CD4-positive, alpha-beta T cell treated with Interferon alpha-2 for 1 hour (primary cell): ENCODE data around the gene FOXL2.

Source experiments
- DNase-seq, 2 donors: peaks; one replicate each; pipeline ENCODE4 v3.0.0-alpha.2; 2020 to 2022

The FOXL2 gene

DNA sequence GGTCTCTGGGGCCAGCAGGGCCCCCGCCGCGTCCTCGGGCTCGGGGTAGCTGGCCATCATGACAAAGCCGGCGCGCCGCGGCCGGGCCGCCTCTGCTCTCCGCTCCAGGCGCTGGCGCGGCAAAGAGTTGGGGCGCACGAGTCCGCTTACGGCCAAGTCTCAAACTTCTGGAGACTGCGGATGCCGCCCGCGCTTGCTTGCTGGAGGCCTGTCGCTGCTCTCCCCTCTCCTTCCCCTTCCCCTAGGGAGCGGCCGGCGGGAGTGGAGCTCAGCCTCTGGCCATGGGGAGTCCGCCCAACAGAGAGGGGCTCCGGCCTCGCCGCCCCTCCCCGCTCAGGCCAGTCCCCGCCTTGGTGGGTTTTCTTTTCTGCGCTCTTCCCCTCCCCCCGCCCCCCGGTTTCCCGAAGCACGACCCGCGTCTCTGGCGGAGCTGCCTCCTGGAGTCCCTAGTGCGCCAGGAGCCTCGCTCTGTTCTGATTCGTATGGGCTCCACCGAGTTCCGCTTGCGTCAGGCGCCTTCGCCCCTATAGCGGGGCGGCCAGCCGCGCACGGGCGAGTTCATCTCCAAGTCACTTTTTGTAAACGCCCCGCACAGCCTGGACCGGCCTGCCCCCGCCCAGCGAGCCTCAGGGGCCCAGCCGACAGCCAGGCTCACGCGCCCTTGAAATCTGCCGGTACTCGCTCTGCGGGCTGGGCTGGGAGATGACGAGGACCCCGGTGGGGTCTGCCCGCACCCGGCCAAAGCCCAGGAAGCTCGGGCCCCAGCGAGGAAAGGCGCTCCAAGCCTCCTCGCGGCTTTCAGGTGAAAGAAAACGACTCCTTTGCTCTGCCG lies at the start of gene FOXL2, which contains the start of gene FOXL2NB:
TSS of gene FOXL2 (minus strand) at position 475 of the 832 bp plus-strand sequence. CDS start at position 60, 415 bp downstream.
TSS of gene FOXL2NB (plus strand) at position 555 of the 832 bp plus-strand sequence. CDS start at position 703, 148 bp downstream.
- no peak for DNase-seq

DNA sequence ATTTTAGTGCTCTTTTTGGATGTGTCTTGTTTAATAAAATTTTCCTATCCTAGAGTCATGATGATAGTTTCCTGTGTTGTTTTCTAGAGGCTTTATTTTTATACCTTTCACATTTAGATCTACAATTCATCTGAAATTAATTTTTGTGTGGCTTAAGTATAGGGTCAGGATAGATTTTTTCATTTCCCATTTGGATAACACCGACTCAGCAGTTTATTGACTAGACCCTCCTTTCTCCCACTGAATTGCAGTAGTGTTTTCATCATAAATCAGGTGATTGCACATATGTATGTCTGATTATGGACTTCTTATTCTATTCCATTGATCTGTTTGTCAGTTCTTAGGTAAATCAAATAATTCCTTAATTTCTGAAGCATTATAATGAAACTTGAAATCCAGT lies 48.8 kb upstream of the FOXL2 start:
- DNase-seq = no peak

DNA sequence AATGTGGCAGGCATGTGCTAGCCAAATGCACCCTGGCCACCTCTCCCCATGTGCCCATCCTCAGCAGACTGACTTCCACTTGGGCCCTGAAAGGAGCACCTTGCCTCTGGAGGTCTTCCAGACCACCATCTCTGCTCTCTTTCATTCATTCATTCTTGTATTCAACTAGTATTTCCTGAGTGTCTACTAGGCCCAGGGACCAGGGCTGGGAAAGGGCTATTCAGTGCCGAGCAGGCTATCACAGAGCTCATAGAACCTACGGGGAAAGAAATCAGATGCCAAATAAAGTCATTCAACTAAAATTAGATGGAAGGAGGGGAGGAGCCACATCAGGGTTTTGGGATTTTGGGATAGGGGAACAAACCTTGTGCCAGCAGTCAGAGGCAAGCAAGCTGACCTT lies 40.2 kb upstream of the FOXL2 start:
- DNase-seq = no peak

DNA sequence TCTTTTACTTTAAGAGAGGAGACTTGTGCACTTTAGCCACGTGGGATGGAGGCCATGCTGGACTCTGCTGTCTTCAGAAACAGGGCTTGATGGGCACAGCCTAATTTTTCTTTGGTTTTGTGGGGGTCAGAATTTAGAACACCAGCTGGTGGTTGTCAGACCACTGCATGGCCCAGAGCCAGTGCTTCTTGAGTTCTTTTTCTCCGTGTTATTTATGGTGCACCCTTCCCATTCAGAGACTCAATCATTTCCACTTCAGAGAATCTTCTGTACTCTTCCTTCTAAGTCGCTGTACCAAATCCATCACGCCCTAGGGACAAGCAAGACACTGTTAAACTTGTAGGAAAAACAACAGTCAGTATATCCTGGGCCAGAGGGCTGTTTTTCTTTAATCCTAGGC lies 39.0 kb upstream of the FOXL2 start:
- no peak for DNase-seq

DNA sequence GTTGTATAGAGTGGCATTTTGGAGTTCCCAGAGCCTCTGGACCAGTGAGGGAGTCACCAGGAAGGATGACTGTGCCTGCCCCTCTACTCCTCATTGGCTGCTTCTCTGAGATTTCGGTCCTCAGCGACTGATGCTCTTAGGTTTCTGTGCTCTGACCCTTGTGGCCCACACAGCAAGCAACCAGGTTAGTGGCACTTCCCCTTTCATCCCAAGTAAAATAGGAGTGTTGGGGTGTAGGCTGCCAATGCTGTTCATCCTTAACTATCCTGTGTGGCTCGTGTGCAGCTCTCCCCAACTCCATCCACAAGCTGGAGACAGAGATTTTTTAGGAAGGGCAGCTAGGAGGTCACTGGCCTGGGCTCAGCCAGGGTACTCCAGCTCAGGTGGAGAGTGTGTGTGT lies 37.9 kb upstream of the FOXL2 start:
- no peak for DNase-seq

DNA sequence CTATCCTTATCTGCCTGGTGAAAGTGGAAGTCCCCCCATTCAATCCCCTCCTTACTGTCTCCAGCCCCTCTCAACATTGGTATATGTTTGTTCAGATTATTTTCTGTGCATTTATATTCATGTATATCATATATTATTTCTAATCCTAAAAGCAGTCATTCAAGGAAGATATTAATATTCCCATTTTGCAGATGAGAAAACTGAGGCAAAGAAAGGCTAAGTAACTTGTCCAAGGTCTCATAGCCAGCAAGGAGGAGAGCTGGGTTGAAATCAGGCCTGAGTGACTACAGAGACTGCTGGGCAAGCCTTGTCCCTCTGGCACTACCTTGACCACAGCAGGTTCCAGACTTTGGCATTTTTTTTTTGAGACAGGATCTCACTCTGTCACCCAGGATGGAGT lies 29.1 kb upstream of the FOXL2 start:
- no peak for DNase-seq

DNA sequence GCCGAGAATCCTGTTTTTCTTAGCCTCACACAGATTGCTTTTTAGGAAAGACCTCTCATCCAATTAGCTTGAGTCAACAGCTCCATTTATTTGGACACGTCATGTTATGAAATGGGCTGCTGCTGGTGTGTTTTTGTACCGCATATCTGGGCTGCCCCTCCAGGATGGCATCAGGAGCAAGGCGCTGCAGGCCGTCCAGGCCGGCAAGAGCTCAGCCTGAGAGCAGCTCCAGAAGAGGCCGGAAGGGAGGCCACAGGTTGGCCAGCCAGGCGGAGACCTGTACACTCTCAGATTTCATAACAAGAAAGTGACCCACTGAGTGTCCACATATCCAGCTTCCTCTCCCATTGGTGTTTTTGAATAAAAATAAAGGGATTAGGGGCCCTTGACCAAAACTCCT lies 28.4 kb upstream of the FOXL2 start:
- no peak for DNase-seq

DNA sequence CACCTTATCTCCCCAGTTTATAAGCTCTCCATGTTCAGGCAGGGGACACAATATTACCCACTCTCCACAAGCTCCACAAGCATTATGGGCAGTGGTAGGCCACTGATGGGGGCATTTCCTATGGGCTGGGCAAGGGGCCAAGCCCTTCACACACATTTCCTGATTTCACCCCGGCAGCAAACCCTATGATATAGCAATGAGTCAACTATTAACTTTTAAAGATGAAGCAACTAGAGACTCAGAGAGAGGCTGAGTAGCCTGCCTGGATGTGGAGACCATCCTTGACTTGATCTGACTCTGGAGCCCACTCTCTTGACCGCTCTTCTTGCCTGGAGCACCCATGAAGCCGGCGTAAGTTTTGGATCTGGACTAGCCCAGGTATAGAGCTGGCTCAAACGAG lies 27.5 kb upstream of the FOXL2 start:
- DNase-seq = no peak

DNA sequence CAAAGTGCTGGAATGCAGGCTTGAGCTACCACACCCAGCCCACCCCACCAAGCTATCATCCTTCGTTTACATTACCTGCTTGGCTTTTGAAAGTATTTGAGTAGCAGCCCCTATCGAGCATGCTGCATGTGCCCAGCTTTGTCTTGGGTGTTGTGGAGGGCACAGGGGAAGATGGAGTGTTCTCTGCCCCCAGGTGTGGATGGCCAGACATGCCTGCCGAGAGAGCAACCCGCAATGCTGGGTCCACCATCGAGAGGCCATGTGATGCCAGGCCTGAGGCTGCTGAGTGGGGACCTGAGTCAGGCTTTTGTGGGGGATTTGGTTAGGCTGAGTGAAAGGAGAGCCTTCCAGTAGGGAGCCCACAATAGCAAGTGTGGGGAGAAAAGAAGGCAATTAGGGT lies 26.0 kb upstream of the FOXL2 start:
- DNase-seq = no peak

DNA sequence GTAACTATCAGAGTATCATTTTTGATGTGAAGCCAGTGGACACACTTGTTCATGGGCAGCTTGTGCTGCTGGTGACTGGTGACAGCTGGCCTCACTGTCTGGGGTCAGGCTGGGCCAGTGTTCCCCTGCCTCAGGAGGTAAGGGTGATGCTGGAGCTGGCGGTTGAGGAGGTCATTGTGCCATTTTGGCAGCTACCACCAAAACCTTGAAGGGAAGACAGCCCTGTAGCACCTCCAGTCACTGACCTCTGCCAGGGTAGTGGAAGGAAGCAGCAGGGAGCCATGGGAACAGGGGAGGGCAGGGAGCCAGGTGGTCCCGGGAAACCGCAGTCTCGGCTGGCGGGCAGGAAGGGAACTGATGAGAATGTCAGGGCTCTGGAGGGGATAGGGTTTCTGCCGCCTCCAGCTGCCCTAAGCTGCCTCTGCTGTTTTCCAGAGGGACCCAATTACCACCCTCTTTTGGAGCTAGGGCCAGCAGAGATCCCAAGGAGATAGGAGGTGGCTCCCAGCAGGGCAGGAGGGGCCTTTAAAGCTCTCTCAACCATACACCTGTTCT lies 24.9 kb upstream of the FOXL2 start:
- DNase-seq = no peak

DNA sequence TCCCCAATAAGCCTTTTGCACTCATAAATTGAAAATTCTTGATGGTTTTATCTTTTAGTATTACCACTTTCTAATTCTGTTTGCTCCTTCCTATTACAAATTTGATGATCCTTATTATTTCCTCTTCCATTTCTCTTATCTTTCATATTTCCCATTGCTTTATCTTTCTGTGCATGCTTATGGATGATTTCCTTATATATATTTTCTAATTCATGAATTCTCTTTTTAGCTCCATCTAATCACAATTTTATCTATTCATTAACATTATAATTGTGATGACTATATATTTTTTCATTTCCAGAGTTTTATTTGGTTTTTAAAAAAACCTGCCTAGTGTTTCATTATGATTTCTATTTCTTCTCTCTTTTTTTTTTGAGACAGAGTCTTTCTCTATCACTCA lies 18.0 kb upstream of the FOXL2 start:
- DNase-seq = no peak

DNA sequence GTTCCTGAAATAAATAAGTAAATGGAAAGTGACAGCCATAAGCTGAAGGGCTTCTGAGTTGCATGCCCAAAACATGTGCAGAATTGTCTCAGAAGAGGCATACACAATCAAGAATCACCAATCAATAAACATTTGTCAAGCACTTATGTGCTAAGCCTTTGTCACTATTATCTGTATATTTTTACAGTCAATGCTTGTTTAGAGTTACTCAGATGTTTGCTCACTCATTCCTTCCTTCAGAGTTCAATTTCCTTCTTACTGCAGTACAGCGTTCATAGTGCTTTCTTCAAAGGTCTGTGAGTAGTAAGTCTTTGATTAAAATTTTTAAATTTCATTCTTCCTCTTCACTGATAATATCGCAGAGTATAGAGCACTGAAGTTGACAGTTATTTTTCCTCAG lies 17.3 kb upstream of the FOXL2 start:
- no peak for DNase-seq

DNA sequence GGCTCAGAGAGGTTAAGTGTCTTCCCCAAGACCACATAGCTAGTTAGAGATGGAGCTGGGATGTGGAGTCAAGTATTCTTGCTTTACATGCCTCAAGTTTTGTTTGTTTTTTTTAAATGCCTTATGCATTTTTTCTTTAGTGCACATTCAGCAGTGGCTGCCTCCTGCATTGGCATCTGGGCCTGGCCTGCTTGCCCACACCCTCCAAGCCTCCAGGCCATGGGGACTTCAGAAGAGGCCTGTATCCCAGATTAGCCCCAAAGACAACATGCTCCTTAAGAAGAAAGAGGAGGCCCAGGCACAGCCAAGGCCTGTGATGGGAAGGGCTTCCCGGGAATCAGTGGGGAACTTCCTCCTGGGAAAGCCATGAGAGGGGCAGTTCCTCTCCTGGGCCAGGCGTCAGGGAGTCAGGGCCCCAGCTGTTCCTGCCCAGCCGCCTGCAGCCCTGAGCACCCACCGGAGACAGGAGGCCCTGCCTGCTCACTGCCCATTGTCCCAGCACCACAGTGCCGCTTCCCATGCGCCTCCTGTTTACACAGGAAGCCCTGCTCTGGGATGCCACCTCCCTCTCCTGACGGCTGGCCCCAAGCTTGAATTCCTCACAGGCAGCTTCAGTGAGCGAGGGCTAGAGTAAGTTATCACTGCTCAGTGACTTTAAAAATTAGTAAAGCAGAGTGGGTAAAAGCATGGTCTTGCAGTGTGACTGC lies 16.1 kb upstream of the FOXL2 start:
- DNase-seq = no peak

DNA sequence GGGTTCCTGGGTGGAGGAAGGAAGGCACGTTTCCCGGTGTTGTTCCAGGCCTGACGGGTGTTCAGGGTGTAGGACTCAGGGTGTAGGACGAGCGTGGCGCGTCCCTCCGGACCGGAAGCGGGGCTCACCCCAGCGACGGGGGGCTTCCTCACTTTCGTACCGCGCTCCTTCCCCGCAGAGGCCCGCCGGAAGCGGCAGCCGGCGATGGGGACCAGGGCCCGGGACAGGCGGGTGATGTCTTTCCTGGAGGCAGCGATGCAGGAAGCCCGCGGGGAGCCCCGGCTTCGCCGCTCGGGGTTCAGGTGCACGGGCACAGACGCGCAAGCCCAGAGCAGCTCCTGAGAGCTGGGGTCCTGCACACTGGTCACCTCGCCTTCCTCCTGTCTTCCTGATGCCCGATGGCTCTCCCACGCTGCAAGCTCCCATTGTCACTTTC lies 13.5 kb upstream of the FOXL2 start:
- DNase-seq = no peak

DNA sequence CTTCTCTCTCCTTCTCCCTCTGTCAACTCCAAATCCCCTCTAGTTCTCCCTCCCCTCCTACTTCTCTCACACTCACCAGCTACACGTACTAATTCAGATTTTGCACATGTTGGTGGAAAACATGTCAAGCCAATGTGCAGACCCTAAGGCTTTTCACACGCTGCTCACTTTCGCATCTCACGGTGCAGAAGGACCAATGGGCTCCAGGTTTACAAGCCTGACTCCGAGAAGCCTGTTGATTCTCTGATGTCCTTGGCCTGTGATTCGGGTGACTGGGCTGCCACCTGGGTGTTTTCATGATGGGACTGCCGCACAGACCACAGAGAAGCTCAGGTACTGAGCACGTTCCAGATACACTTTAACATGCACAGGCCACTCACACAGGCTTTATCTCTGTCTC lies 3.8 kb upstream of the FOXL2 start:
- no peak for DNase-seq

DNA sequence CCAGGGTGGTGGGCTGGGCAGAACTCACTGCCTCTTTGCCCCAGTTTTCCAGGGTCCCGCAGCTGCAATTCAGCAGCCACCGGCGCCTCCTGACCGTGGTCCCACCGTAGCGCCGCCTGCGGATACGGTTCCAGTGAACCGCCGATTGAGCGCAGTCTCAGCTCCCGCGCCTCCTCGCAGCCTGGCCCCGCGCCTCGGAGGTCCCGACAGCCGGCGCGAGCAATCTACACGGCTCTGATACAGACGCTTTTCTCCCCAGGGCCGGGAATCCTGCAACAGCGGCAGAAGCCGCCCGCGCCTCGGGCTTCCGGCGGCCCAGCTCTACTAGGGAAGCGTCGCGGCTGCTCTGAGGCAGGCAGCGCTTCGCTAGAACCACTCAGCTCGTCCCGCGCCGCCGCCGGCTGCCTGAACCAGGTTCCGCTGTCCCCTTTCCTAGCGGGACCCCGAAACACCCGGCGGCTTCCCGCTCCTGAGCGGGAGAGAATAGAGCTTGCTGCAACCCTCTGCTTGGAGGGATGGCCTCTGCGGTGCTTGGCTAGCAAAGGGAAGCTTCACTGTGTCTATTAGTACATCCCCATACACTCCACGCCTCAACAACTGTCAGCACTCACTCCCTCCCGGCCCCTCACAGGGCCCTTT lies 3.2 kb upstream of the FOXL2 start:
- no peak for DNase-seq

DNA sequence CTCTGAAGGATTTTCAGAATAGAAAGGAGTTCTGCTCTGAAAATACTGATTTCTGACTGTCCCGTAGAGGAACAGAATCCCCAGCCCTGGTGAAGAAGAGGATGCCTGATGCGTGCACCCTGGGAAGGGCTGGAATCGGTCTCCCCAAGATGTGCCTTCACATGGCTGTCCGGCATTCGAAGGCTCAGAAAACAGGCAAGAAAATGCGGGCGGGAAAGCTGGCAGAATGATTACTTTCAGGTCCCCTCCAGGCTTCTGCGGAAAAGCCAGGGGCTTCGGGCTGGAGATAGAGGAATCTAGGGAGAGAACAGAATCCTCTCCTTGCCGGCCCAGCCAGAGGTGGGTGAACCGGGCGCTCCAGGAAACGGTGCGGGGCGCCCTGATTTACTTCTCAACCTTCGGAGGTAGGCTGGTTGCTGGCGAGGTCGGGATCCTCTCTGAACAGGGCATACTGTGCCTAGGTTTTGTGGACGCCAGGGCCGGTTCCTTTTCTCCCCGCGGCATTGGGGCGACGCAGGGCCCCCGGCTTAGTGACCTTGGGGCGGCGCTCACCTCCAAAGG lies 2.6 kb upstream of the FOXL2 start:
- DNase-seq = no peak

DNA sequence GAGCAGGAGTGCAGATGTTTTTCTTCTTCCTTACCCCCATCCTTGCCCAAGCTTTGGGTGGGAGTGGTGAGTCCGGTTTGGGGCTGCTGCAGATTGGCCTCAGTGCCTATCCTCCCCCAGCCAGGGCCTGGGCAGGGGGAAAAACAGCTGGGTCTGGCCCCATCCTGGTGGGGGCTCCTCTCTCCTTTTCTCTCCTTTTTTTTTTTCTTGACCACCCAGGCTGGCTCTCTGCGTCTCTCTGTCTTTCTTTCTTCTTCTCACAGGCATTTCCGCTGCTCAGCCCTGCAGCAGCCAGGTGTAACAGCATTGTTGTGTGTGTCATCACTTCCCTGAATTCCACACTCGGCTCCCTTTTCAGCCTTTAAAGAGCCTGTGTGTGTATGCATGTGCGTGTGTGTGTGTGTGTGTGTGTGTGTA lies 2.1 kb upstream of the FOXL2 start:
- no peak for DNase-seq

DNA sequence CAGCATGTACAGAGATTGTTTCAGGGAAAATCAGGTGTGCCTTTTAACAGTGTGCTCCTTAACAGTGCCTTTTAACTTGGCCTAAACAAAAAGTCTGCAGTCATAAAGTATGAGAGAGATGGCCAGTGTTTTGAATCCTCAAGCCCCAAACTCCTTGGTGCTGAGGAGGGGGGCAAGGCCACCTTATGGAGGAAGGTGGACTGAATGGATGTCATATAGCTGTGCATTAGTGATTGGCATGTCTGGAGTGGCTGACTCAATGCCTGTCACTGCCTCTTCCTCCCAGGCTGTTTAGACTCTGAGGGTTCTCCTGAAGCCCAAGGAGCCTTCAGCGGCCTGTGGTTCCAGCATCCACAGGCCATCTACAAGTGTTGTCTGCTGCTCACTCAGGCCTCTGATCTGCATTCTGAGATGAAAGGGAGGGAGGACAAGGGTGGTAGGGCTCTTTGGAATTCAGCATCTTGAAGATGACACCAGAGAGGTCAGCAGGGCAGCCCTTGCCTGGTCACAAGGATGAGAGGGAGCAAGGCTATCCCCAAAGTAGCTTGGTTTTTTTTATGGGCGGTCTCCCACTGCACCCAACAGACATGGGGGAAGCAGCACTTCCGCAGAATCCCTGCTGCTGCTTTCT lies 1.5 kb upstream of the FOXL2 start:
- no peak for DNase-seq

DNA sequence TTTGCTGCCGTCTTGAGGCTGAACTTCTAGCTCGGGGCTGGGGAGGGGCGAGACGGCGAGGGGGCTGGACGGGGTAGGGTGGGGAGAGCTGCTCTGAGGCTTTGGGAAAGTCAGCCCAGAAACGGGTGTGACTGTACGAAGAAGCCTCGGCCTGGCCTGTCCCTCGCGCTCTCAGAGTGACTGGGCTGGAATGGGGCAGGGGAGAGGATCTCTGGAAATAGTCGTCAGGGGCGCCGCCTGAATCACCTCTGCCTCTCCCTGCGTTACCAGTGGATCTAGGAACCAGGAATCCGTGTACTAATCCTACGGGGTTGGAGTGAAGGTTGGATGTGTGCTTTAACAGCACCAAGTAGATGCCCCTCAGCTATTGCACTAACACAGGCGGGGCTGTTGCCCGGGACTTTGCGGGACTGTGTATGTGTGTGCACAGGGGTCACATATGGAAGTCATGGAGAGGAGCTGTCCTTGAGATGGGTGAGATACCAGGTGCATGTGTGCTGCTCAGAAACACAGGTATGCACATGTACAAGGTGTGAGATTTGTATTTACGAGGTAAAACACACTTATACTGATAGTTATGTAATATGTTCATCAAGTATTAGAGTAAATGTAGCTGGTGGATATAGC lies 671 bp upstream of the FOXL2 start:
- no peak for DNase-seq

DNA sequence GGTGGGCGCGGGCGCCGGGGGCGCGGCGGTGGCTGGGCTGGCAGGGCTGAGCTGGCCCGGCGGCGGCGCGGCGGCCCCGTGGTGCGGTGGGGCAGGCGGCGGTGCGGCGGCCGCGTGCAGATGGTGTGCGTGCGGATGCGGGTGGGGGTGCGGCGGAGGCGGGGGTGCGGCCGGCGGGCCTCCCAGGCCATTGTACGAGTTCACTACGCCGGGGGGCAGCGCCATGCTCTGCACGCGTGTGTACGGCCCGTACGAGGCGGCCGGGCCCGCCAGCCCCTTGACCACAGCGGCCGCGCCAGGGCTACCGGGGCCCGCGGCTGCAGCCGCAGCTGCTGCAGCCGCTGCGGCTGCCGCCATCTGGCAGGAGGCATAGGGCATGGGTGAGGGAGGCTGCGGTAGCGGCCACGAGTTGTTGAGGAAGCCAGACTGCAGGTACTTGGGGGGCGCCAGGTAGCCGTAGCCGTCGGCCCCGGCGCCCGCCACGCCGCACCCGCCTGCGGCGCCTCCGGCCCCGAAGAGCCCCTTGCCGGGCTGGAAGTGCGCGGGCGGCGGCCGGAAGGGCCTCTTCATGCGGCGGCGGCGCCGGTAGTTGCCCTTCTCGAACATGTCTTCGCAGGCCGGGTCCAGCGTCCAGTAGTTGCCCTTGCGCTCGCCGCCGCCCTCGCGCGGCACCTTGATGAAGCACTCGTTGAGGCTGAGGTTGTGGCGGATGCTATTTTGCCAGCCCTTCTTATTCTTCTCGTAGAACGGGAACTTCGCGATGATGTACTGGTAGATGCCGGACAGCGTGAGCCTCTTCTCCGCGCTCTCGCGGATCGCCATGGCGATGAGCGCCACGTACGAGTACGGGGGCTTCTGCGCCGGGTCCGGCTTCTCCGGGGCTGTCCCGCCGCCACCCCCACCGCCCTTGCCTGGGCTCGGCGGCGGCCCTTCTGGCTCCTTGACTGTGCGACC lies 951 bp downstream of the FOXL2 start:
- peak in 1 of 2 donors; percentile 27 for DNase-seq
